Heart left ventricle (tissue), 13 donors: ENCODE measurements around the gene MEIKIN.

Source experiments
- CTCF ChIP-seq, 12 donors: fragments of 200-600 bp; sonication (generic) in 4 of 12; IDR thresholded peaks; one replicate each; pipeline versions ENCODE4 v1.5.0 to v1.8.0; 2018 to 2022; ENCODE audit warnings: antibody characterized with exemption in 12 of 12, mild to moderate bottlenecking in 5 of 12
- POLR2A ChIP-seq, 2 donors: fragments of 450-650 bp; IDR thresholded peaks; one replicate each; pipeline ENCODE4 v1.6.1; 2017; ENCODE audit warnings: antibody characterized with exemption in 2 of 2, mild to moderate bottlenecking in 2 of 2, moderate library complexity in 2 of 2
- donor health status: ischemic (EF 13 %, LVEDD 7.1; RV severe dilation, severe dysfunction).
- donor health status: DM: no; HTN: yes; CAD: no.
- donor health status: DM: no; HTN: no; CAD: no.
- donor health status: ischemic (EF 25% LVEDD 6.9; RV normal size, moderate dysfunction).
- donor health status: ischemic (EF 25% LVEDD 5.7; RV mildly dilated, moderate dysfunction).
- donor health status: ischemic (EF 35%, LVEDD 5.7; RV mildly dilated, moderate dysfunction).
- donor health status: nonischemic (EF 11% LVEDD 7.7; RV severe dilation, severe dysfunction).
- donor health status: DM: yes; HTN: yes; CAD: no.
- donor health status: PGD.
- donor health status: ischemic (EF 29% LVEDD 5.4; RV normal size, mild dysfunction).
- donor health status: nonischemic (EF 23%, LVEDD 6.1; RV moderate dilation, normal function).

GRCh38 chr5:131763968-131764367, 181.5 kb downstream of the MEIKIN start:
- no peak for TF ChIP-seq CTCF (IDR thresholded peaks at IDR 0.05)
- no peak for TF ChIP-seq POLR2A (IDR thresholded peaks at IDR 0.05)
